T1000 (cell line): ENCODE data around the gene CNST.
"Not testable (repeated sequence)": the region's sequence is repeated elsewhere in the genome, so short reads cannot be mapped to it uniquely, and the experiment has no call there.

Experiments
- DNase-seq: peaks from one replicate; lab custom pipeline; 2025; ENCODE audit warnings: mixed read lengths; lab: John Stamatoyannopoulos, UW

The CNST gene

GRCh38 chr1:246559310-246559709 lies 6.9 kb upstream of the CNST start:
- no peak for DNase-seq

- DNase-seq = not testable (repeated sequence)
Measured at GRCh38 chr1:246560833-246561232, 5.4 kb upstream of the CNST start.

GRCh38 chr1:246564839-246565750 lies 1.2 kb upstream of the CNST start:
- no peak for DNase-seq

GRCh38 chr1:246565751-246566127 lies 517 bp upstream of the CNST start:
- no peak for DNase-seq

GRCh38 chr1:246566813-246567645 lies 773 bp downstream of the CNST start:
- no peak for DNase-seq

- no peak for DNase-seq
Measured at GRCh38 chr1:246567646-246568235, 1.5 kb downstream of the CNST start.

- DNase-seq = no peak
Measured at GRCh38 chr1:246569248-246570238, 3.3 kb downstream of the CNST start.

- not testable (repeated sequence) for DNase-seq
Measured at GRCh38 chr1:246571309-246571708, 5.1 kb downstream of the CNST start.

GRCh38 chr1:246571953-246572352 lies 5.7 kb downstream of the CNST start:
- DNase-seq = no peak

GRCh38 chr1:246572785-246573184 lies 6.5 kb downstream of the CNST start:
- DNase-seq = no peak

GRCh38 chr1:246573491-246573890 lies 7.2 kb downstream of the CNST start:
- no peak for DNase-seq

GRCh38 chr1:246576709-246577032 lies 10.4 kb downstream of the CNST start:
- DNase-seq = no peak

- no peak for DNase-seq
Measured at GRCh38 chr1:246577082-246577719, 10.9 kb downstream of the CNST start.

GRCh38 chr1:246577720-246578106 lies 11.5 kb downstream of the CNST start:
- no peak for DNase-seq

- no peak for DNase-seq
Measured at GRCh38 chr1:246579818-246580217, 13.6 kb downstream of the CNST start.

- DNase-seq = no peak
Measured at GRCh38 chr1:246580497-246581370, 14.5 kb downstream of the CNST start.

- no peak for DNase-seq
Measured at GRCh38 chr1:246582301-246583055, 16.2 kb downstream of the CNST start.

GRCh38 chr1:246583056-246583440 lies 16.8 kb downstream of the CNST start:
- DNase-seq = no peak

- no peak for DNase-seq
Measured at GRCh38 chr1:246583448-246584185, 17.4 kb downstream of the CNST start.
